Karpas-422 (cell line): ENCODE measurements around the gene CEBPB. TPM values are rescaled to one million over a fixed set of nuclear protein-coding genes. Genes with fewer than 3 reads are reported as not detected.

Source experiments
- DNase-seq: peaks from one replicate; pipeline ENCODE4 v3.0.0-alpha.2; 2015
- H2AFZ ChIP-seq: fragments of 200-600 bp; sonication (generic); 2 replicates; pipeline ENCODE4 v1.6.1; 2014; ENCODE audit warnings: antibody characterized with exemption, low read length, mixed read lengths
- H3K27ac ChIP-seq: fragments of 200-600 bp; sonication (generic); 2 replicates; pipeline ENCODE4 v1.5.1; 2014; ENCODE audit warnings: mild to moderate bottlenecking, low read length, moderate library complexity
- H3K27me3 ChIP-seq: fragments of 200-600 bp; sonication (generic); 2 replicates; pipeline ENCODE4 v1.6.1; 2014; ENCODE audit warnings: low read length, mixed read lengths
- H3K36me3 ChIP-seq: fragments of 200-600 bp; sonication (generic); 2 replicates; pipeline ENCODE4 v1.6.1; 2014; ENCODE audit warnings: low read length, mixed read lengths; ENCODE audit not compliant: insufficient read depth
- H3K4me1 ChIP-seq: fragments of 200-600 bp; sonication (generic); 2 replicates; pipeline ENCODE4 v1.6.1; 2014; ENCODE audit warnings: mild to moderate bottlenecking, low read length, mixed read lengths
- H3K4me2 ChIP-seq: fragments of 200-600 bp; sonication (generic); 2 replicates; pipeline ENCODE4 v1.6.1; 2014; ENCODE audit warnings: low read length, low read depth, mild to moderate bottlenecking; ENCODE audit not compliant: poor library complexity, severe bottlenecking
- H3K4me3 ChIP-seq: fragments of 200-600 bp; sonication (generic); 2 replicates; pipeline ENCODE4 v1.5.1; 2014; ENCODE audit warnings: mild to moderate bottlenecking, antibody characterized with exemption, low read length, mixed read lengths
- H3K79me2 ChIP-seq: fragments of 200-600 bp; sonication (generic); 2 replicates; pipeline ENCODE4 v1.6.1; 2014; ENCODE audit warnings: mild to moderate bottlenecking, low read length, mixed read lengths
- H3K9ac ChIP-seq: fragments of 200-600 bp; sonication (generic); 2 replicates; pipeline ENCODE4 v1.6.0; 2014; ENCODE audit warnings: low read length
- H3K9me2 ChIP-seq: fragments of 200-600 bp; sonication (generic), shearing (Covaris generic); replicated peaks from 2 replicates; pipeline ENCODE4 v1.6.0; 2014; ENCODE audit warnings: mild to moderate bottlenecking, low read length, moderate library complexity; ENCODE audit not compliant: insufficient read depth
- H3K9me3 ChIP-seq: fragments of 300-700, 200-600 bp; sonication (generic); 2 replicates; pipeline ENCODE4 v1.6.1; 2014; ENCODE audit warnings: low read length, mixed read lengths
- H4K20me1 ChIP-seq: fragments of 200-600 bp; sonication (generic); 2 replicates; pipeline ENCODE4 v1.6.1; 2014; ENCODE audit warnings: mild to moderate bottlenecking, antibody characterized with exemption, low read length, low read depth; ENCODE audit not compliant: insufficient read depth
- total RNA-seq: library from RNA; depleted of rRNA; stranded (reverse); fragments of >200 nt; shearing (Covaris generic); gene quantifications from 2 replicates; pipeline ENCODE4 v1.2.3, GENCODE V29; 2014; ENCODE audit warnings: low replicate concordance; rRNA removed

Gene CEBPB
- total RNA-seq = 24.4 and 49.1 TPM in 2 replicates

DNA sequence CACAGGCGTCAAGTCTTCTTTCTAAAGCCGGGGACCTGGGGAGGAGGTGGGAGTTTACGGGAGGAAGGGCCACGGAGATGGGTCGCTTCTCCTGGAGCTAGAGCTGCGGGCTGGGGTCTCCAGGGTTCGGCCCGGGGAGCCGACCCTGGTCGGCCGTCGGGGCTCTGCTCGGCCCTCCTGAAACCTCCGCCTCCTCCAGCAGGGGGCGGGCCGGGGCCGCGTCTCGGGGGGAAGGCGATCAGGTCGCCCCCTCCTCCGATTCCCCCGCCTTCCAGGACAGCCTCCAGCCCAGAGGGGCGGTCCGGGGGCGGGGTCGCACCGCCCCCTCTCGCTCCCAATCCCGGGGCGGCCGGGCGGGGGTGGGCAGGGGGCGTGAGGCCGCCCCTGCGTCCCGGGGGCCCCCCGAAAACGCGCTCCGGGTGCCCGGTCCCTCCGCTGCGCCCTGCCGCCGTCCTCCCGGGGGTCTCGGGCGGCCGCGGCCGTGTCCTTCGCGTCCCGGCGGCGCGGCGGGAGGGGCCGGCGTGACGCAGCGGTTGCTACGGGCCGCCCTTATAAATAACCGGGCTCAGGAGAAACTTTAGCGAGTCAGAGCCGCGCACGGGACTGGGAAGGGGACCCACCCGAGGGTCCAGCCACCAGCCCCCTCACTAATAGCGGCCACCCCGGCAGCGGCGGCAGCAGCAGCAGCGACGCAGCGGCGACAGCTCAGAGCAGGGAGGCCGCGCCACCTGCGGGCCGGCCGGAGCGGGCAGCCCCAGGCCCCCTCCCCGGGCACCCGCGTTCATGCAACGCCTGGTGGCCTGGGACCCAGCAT is at the start of gene CEBPB:
TSS of gene CEBPB (plus strand) at position 580 of the 814 bp plus-strand sequence. CDS start at position 784, 204 bp downstream.
- peak within 1 kb of the TSS; percentile 96 for H3K9ac ChIP-seq
- peak within 1 kb of the TSS; percentile 82 for H3K4me2 ChIP-seq
- no peaks in the 10 kb centered on the region for H3K27me3 ChIP-seq
- no peaks in the 10 kb centered on the region for H3K9me2 ChIP-seq
- peak within 1 kb of the TSS; percentile 58; the same call in 1 of the 2 replicates for H2AFZ ChIP-seq
- H3K27ac ChIP-seq = peak within 1 kb of the TSS; percentile 84
- H3K4me1 ChIP-seq = peaks cover 14% of the 10 kb centered on the region
- peaks cover 3% of the 10 kb centered on the region; the same call in 1 of the 2 replicates for H3K36me3 ChIP-seq
- peak within 1 kb of the TSS; percentile 94 for H3K4me3 ChIP-seq
- DNase-seq = peak; percentile 92
- H3K79me2 ChIP-seq = peaks cover 8% of the 10 kb centered on the region
- peaks cover 29% of the 10 kb centered on the region for H4K20me1 ChIP-seq
- no peaks in the 10 kb centered on the region for H3K9me3 ChIP-seq

DNA sequence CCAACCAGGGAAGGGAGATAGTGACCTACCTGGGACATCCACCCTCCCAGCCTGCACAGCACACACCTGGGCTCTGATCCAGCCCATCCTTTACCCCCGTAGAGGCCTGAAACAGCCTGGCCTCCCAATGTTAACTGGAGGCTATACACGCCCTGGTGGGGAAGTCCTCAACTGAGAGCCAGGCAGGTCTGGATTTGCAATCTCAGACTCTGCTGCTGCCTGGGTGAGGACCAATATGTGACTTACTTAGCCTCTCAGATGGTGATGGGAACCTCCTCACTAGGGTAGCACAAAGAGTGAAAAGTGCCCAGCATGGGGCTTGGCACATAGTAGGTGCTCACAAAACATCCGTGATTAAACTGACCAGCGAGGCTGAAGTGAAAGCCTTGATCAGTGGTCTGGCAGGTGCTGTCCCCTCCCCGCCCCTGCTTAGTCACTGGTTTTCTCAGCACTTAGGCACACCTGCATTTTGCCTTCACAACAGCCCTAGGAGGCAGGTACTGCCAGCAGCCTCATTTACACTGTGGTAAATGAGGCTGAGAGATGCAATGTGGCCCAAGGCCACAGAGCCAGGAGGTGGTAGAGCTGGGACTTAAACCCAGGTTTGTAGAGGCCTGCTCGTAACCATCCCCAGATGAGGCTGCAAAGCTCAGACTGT is 49.5 kb upstream of the CEBPB start:
- Histone ChIP-seq H3K9me2 (no peaks in the 10 kb centered on the region), H3K27ac (no peak overlapping the region), H4K20me1 (no peaks in the 10 kb centered on the region), H3K9me3 (no peaks in the 10 kb centered on the region), H3K4me3 (no peak overlapping the region), H3K4me1 (peaks cover under 1% of the 10 kb centered on the region), H3K27me3 (no peaks in the 10 kb centered on the region), H3K9ac (no peak overlapping the region), H3K79me2 (peaks cover 36% of the 10 kb centered on the region), H3K36me3 (peaks cover 4% of the 10 kb centered on the region; the same call in 1 of the 2 replicates), H3K4me2 (no peak overlapping the region), H2AFZ (no peak overlapping the region)
- no peak for DNase-seq

DNA sequence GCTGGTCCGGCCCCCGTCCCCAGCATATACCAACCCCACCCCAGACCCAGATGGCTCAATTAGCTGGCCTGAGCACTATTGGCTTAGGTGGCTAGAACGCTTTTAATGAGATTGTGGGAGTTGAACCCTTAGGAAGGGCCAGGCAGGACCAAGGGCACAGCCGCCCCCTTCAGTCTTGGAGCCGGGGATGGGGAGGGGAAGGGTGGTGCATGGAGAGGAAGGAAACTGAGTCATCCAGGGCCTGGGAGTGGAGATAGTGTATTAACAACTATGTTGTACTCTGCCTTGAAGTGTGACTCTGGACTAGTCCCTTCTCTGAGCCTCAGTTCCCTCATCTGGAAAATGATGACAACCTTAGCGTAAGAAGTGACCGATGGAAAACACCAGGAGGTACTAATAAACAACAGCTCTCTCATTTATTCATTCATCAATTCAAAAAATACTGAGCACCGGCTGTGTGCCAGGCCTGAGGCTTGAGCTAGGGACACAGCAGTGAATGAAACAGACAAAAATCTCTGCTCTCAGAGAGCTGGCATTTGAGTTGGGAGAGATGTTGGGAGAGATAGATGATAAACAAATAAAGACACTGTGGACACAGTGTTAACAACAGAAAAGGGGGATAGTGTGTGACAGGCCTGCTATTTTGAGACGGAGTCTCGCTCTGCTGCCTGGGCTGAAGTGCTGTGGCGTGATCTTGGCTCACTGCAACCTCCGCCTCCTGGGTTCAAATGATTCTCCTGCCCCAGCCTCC is 48.6 kb upstream of the CEBPB start:
- Histone ChIP-seq H3K4me3 (no peak overlapping the region), H3K4me1 (peaks cover 9% of the 10 kb centered on the region), H3K27ac (no peak overlapping the region), H3K9ac (no peak overlapping the region), H3K9me3 (no peaks in the 10 kb centered on the region), H3K4me2 (no peak overlapping the region), H4K20me1 (no peaks in the 10 kb centered on the region), H3K79me2 (peaks cover 45% of the 10 kb centered on the region), H3K27me3 (no peaks in the 10 kb centered on the region), H3K9me2 (no peaks in the 10 kb centered on the region), H3K36me3 (peaks cover 4% of the 10 kb centered on the region; the same call in 1 of the 2 replicates), H2AFZ (no peak overlapping the region)
- no peak for DNase-seq

DNA sequence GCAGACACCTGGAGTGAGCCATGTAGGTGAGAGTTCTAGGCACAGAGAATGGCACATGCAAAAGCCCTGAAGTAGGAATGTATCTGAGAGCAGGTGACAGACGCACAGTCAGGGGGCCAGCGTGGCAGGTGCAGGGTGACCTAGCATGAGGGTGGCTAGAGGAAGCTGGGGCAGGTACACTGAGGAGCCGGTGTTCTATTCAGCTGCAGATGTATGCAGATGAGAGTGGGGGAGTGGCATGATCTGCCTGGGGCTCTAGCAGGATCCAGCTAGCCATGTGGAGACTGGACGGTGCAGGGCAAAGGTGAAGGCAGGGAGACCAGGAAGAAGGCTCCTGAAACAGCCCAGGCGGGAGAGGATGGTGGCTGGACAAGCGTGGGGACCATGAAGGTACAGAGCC is 47.8 kb upstream of the CEBPB start:
- Histone ChIP-seq H3K9me3 (no peaks in the 10 kb centered on the region), H3K9ac (no peak overlapping the region), H3K27me3 (no peaks in the 10 kb centered on the region), H3K27ac (no peak overlapping the region), H3K4me1 (peaks cover 15% of the 10 kb centered on the region), H3K79me2 (peaks cover 46% of the 10 kb centered on the region), H3K9me2 (no peaks in the 10 kb centered on the region), H3K4me3 (no peak overlapping the region), H2AFZ (no peak overlapping the region), H3K4me2 (no peak overlapping the region), H3K36me3 (peaks cover 4% of the 10 kb centered on the region; the same call in 1 of the 2 replicates), H4K20me1 (no peaks in the 10 kb centered on the region)
- no peak for DNase-seq

DNA sequence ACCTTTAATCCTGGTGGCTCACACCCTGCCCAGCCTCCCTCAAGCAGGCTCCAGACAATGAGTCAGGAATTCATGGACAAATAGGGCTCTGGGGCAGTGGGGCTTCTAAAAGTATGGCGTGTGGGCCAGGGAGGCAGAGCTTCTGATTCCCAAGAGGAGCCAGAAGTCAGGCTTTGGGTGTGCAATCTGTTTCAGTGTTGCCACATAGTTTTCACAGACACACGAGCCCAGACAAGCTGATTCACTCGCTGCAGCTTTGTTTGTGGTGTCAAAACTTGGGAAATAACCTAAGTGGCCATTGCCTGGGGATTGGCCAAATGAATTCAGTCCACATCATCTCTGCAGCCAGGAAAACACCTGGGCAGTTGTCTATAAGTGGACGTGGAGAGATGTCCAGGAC is 46.3 kb upstream of the CEBPB start:
- no peaks in the 10 kb centered on the region for H3K27me3 ChIP-seq
- H3K4me3 ChIP-seq = no peak overlapping the region
- no peak for DNase-seq
- no peak overlapping the region for H2AFZ ChIP-seq
- peaks cover 49% of the 10 kb centered on the region for H3K79me2 ChIP-seq
- H3K27ac ChIP-seq = no peak overlapping the region
- H4K20me1 ChIP-seq = no peaks in the 10 kb centered on the region
- H3K9me3 ChIP-seq = no peaks in the 10 kb centered on the region
- no peaks in the 10 kb centered on the region for H3K9me2 ChIP-seq
- no peak overlapping the region for H3K4me2 ChIP-seq
- H3K9ac ChIP-seq = no peak overlapping the region
- H3K36me3 ChIP-seq = peaks cover 4% of the 10 kb centered on the region; the same call in 1 of the 2 replicates
- H3K4me1 ChIP-seq = peaks cover 15% of the 10 kb centered on the region

DNA sequence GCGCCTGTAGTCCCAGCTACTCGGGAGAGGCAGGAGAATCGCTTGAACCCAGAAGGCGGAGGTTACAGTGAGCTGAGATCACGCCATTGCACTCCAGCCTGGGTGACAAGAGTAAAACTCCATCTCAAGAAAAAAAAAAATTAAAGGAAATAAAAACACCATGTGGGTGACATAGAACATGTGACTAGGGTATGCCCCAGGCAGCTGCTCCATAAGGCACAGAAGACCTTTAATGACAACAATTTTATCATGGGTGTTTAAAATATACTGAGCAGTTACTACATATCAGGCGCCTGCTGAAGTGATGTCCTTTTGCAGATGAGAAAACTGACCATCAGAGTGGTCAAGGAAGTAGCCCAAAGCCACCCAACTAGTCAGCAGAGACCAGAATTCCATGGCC is 45.1 kb upstream of the CEBPB start:
- peaks cover 15% of the 10 kb centered on the region for H3K4me1 ChIP-seq
- DNase-seq = no peak
- H3K79me2 ChIP-seq = peaks cover 61% of the 10 kb centered on the region

DNA sequence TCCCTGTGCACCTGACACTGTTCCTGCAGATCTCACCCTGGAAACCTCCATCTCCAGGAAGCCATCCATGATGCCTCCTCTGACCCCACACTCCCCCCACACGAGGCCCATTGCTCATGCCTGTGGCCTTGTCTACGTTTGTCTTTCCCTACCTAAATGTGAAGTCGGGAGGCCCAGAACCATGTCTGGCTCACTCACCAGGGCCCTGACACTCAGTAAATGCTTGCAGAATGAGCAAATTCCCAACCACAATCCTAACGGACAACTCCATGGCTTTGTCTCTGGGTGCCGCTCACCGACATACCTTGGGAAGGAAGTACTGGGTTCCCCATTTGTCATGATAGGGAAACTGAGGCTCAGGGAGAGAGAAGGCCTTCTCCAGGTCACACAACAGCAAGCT is 44.4 kb upstream of the CEBPB start:
- peak overlapping the region; percentile 75 for H3K4me3 ChIP-seq
- H3K36me3 ChIP-seq = no peaks in the 10 kb centered on the region
- H3K9ac ChIP-seq = peak overlapping the region; percentile 88
- H4K20me1 ChIP-seq = no peaks in the 10 kb centered on the region
- no peak for DNase-seq
- peak overlapping the region; percentile 95 for H3K4me2 ChIP-seq
- no peaks in the 10 kb centered on the region for H3K27me3 ChIP-seq
- no peaks in the 10 kb centered on the region for H3K9me2 ChIP-seq
- H3K9me3 ChIP-seq = no peaks in the 10 kb centered on the region
- peaks cover 65% of the 10 kb centered on the region for H3K79me2 ChIP-seq
- no peak overlapping the region for H2AFZ ChIP-seq
- peaks cover 18% of the 10 kb centered on the region for H3K4me1 ChIP-seq
- H3K27ac ChIP-seq = peak overlapping the region; percentile 76

More for the DNA sequence above, 45.1 kb upstream of the CEBPB start:
- Histone ChIP-seq H3K9ac (no peak overlapping the region), H3K27me3 (no peaks in the 10 kb centered on the region), H3K4me3 (no peak overlapping the region), H2AFZ (no peak overlapping the region), H3K9me2 (no peaks in the 10 kb centered on the region), H3K9me3 (no peaks in the 10 kb centered on the region), H3K4me2 (no peak overlapping the region), H4K20me1 (no peaks in the 10 kb centered on the region), H3K36me3 (no peaks in the 10 kb centered on the region), H3K27ac (no peak overlapping the region)
